Gastrocnemius medialis (tissue), 4 donors: ENCODE results near the gene KLK2. TPM values are rescaled to one million over a fixed set of nuclear protein-coding genes. Genes with fewer than 3 reads are reported as not detected.

Experiments
- ATAC-seq, 2 donors: fragments of 150-250 bp; one replicate each; pipeline ENCODE4 v1.9.1; 2016
- DNase-seq, 2 donors: peaks; one replicate each; pipeline ENCODE4 v3.0.0-alpha.2; 2019
- H3K27ac ChIP-seq, 4 donors: fragments of 200-600 bp; sonication (generic); 1 replicate in 1 of 4; 2 replicates in 3 of 4; pipeline ENCODE4 v1.5.1; 2016 to 2018; ENCODE audit warnings: mild to moderate bottlenecking in 2 of 4, moderate library complexity in 1 of 4
- H3K27me3 ChIP-seq, 3 donors: fragments of 200-600 bp; sonication (generic) in 2 of 3; 1 replicate in 1 of 3; 2 replicates in 2 of 3; pipeline versions ENCODE4 v1.5.1 to v1.6.0; 2016 to 2019; ENCODE audit warnings: mild to moderate bottlenecking in 1 of 3, moderate library complexity in 1 of 3
- H3K36me3 ChIP-seq, 2 donors: fragments of 200-600 bp; sonication (generic) in 1 of 2; one replicate each; pipeline ENCODE4 v1.5.1; 2017 to 2018
- H3K4me1 ChIP-seq, 2 donors: fragments of 200-600 bp; sonication (generic) in 1 of 2; one replicate each; pipeline ENCODE4 v1.5.1; 2016 to 2017; ENCODE audit warnings: mild to moderate bottlenecking in 2 of 2
- H3K4me3 ChIP-seq, 4 donors: fragments of 200-600 bp; sonication (generic) in 3 of 4; 1 replicate in 1 of 4; 2 replicates in 3 of 4; pipeline ENCODE4 v1.5.1; 2016 to 2019; ENCODE audit warnings: mild to moderate bottlenecking in 2 of 4
- H3K9me3 ChIP-seq, 3 donors: fragments of 200-600 bp; sonication (generic) in 2 of 3; 1 replicate in 1 of 3; 2 replicates in 2 of 3; pipeline ENCODE4 v1.5.1; 2016 to 2019
- POLR2A ChIP-seq, 2 donors: fragments of 450-650 bp; IDR thresholded peaks; one replicate each; pipeline ENCODE4 v1.6.1; 2017; ENCODE audit warnings: antibody characterized with exemption in 2 of 2, mild to moderate bottlenecking in 2 of 2, moderate library complexity in 2 of 2
- in situ Hi-C, 4 donors: fragments of 200-750 bp; cut with MboI; loops; one replicate each; pipeline versions ENCODE4 v1.15.0 to v1.8.0; 2017; ENCODE audit warnings: low sequenced_read_pairs in 4 of 4
- intact Hi-C: fragments of 100-400 bp; cut with DNase I; formaldehyde crosslinking; loops from one replicate; pipeline ENCODE4 v1.15.1; 2023; ENCODE audit warnings: low total_unique reads
- total RNA-seq, 4 donors: library from RNA; depleted of rRNA; stranded (reverse); fragments of >200 nt; gene quantifications; one replicate each; pipeline versions ENCODE4 v1.1.0 to v1.2.3, GENCODE V29; 2016
- TF ChIP-seq, protein P1 (sequence below), 5 experiments: fragments of 450-650 bp in 3 of 5; fragments of 200-600 bp in 2 of 5; sonication (generic) in 2 of 5; IDR thresholded peaks in 4 of 5; conservative IDR thresholded peaks in 1 of 5; 1 replicate in 4 of 5; 2 replicates in 1 of 5; pipeline ENCODE4 v1.5.1; 2016 to 2019; ENCODE audit warnings: antibody characterized with exemption in 5 of 5, mild to moderate bottlenecking in 3 of 5, moderate library complexity in 3 of 5

Gene KLK2
- total RNA-seq, 4 donors from 2014 or later = not detected

DNA sequence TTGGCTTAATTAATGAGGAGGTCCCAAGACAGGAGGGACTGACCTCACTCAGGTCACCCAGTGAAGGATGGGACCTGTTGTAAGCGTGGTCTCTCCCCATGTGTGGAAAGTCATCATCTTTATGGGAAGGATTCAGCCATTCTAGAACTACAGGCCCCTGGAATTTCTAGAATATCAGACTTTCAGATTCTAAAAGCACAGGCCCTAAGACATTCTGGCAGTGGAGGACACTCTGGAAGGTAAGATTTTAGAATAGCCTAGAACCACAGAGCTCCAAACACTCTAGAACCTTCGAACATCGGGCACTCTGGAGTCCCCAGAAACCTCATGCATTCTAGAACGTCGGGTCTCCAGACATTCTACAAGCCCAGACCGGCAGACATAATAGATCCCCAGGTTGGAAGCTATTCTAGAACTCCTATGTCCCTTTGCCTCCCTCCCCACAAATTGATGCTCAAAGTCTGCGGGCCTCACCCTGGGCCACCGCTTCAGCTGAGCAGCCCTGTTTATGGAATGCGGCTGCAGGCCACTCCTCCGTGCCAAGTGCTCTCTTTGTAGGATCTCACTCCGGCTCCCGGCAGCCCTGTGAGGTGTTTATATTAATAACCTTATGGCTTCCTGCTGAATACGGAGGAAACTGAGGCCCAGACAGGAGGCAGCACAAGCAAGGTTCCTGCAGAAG lies 38.0 kb upstream of the KLK2 start:
- H3K27me3 ChIP-seq = peaks cover 20 to 58% (median 21%) of the 10 kb centered on the region in 3 donors
- DNase-seq (no peak), ATAC-seq (no peak)
- in situ Hi-C loops = no loop called here
- no peaks in the 10 kb centered on the region for H3K36me3 ChIP-seq
- peaks cover 0 to 3% of the 10 kb centered on the region in 2 donors for H3K4me1 ChIP-seq
- intact Hi-C loops = no loop called here
- H3K27ac ChIP-seq = no peak overlapping the region
- TF ChIP-seq POLR2A (IDR thresholded peaks at IDR 0.05) = no peak
- TF ChIP-seq, protein P1, sequence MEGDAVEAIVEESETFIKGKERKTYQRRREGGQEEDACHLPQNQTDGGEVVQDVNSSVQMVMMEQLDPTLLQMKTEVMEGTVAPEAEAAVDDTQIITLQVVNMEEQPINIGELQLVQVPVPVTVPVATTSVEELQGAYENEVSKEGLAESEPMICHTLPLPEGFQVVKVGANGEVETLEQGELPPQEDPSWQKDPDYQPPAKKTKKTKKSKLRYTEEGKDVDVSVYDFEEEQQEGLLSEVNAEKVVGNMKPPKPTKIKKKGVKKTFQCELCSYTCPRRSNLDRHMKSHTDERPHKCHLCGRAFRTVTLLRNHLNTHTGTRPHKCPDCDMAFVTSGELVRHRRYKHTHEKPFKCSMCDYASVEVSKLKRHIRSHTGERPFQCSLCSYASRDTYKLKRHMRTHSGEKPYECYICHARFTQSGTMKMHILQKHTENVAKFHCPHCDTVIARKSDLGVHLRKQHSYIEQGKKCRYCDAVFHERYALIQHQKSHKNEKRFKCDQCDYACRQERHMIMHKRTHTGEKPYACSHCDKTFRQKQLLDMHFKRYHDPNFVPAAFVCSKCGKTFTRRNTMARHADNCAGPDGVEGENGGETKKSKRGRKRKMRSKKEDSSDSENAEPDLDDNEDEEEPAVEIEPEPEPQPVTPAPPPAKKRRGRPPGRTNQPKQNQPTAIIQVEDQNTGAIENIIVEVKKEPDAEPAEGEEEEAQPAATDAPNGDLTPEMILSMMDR (IDR thresholded peaks at IDR 0.05 in 4 of 5, conservative IDR thresholded peaks at IDR 0.05 in 1 of 5) = no peak
- no peaks in the 10 kb centered on the region for H3K9me3 ChIP-seq
- H3K4me3 ChIP-seq = peak overlapping the region; percentile 35 to 47 (median 38)

DNA sequence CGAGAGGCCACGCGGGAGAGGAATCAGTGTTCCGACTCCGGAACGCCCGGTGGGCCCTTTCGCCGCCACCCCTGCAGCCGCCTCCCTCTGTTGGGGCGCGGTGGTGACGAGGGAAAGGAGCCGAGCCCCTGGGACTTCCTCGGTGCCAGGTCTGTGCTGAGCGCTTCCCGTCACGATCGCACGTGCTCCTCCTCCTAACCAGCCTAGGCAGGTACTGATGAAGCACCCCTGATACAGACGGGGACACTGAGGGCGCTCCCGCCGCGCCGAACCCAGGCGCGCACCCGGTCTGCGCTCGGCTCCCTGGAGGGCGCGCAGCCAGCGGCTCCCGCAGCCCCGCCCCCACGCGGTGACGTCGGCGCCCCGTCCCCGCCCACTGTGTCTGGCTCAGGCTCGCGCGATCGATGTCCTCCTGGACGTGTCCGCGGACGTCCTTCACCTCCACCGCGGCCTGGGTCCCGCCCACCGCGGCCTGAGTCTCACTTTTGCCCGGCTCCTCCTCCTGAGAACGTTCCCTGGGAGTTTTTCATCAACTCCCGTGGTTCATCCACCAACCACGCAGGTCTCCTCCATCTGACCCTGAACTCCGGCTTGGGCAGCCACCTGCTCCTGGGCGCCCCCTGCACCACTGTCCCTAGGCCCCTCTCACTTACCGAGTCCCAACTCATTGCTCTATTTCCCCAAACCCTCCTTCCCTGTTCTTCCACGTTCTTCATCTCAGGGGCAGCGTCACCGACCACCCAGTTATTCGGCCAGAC lies 37.3 kb upstream of the KLK2 start:
- DNase-seq (no peak), ATAC-seq (no peak)
- Histone ChIP-seq H3K9me3 (no peaks in the 10 kb centered on the region), H3K4me3 (peak overlapping the region; percentile 35 to 47 (median 38)), H3K27me3 (peaks cover 20 to 58% (median 21%) of the 10 kb centered on the region in 3 donors), H3K27ac (no peak overlapping the region), H3K36me3 (no peaks in the 10 kb centered on the region), H3K4me1 (peaks cover 0 to 3% of the 10 kb centered on the region in 2 donors)
- intact Hi-C loops = no loop called here
- TF ChIP-seq POLR2A (IDR thresholded peaks at IDR 0.05) = no peak
- TF ChIP-seq, protein P1 (IDR thresholded peaks at IDR 0.05 in 4 of 5, conservative IDR thresholded peaks at IDR 0.05 in 1 of 5) = no peak
- in situ Hi-C loops = no loop called here

DNA sequence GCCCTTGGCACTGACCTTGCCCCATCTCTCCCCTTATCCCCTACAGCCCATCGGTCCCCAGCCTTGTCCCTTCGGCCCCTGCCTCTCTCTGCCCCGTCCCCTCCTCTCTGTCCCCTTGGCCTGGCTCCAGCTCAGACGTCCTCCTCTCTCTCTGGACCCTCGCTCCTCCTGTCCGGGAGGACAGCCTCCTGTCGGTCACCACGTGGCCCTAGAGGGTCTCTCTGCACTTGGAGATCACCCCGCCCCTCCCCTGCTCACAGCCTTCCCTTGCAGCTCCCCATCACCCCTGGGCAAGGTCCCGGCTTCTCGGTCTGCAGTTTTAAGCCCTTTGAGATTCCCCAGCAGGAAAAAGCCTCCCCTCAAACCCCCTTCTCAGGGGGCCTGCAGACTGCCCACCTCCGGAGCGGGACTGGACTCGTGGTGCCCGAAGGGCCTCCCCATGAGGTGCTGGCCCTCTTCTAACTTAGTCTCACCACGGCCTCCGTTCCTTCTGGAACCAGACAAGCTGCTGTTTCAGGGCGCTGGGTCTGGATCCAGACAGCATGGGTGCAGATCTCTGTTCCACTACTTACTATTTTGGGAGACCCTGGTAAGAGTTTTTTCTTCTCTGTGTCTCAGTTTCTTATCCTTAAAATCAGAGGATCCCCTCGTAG lies 36.6 kb upstream of the KLK2 start:
- no peak overlapping the region for H3K4me3 ChIP-seq
- H3K27me3 ChIP-seq = peaks cover 20 to 58% (median 21%) of the 10 kb centered on the region in 3 donors

DNA sequence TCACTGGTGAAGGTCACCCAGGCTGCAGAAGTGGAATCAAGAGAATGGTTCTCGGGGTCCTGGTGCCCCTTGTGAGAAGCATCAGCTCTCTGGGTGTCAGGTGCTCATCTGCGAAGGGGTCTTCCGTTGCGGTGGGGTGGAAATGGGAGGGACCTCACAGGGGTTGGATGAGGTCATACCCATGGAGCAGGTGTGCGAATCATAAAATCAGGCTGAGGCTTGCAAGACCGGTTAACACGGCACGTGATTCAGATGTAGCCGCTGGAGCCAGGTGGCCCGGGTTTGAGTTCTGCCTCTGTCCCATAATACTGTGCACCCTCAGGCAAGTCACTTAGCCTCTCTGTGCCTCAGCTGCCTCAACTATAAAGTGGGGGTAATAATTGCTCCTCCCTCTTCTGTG lies 35.9 kb upstream of the KLK2 start:
- ATAC-seq = no peak
- in situ Hi-C loops (no loop called here), intact Hi-C loops (no loop called here)
- no peaks in the 10 kb centered on the region for H3K9me3 ChIP-seq
- H3K4me1 ChIP-seq = peaks cover 0 to 3% of the 10 kb centered on the region in 2 donors
- no peak for DNase-seq
- no peaks in the 10 kb centered on the region for H3K36me3 ChIP-seq
- no peak overlapping the region for H3K27ac ChIP-seq
- TF ChIP-seq POLR2A (IDR thresholded peaks at IDR 0.05) = no peak
- TF ChIP-seq, protein P1 (IDR thresholded peaks at IDR 0.05 in 4 of 5, conservative IDR thresholded peaks at IDR 0.05 in 1 of 5) = no peak
- no peak overlapping the region for H3K4me3 ChIP-seq
- peaks cover 20 to 58% (median 21%) of the 10 kb centered on the region in 3 donors for H3K27me3 ChIP-seq

More for the DNA sequence above, 36.6 kb upstream of the KLK2 start:
- in situ Hi-C loops = no loop called here
- ATAC-seq (no peak), DNase-seq (no peak)
- Histone ChIP-seq H3K4me1 (peaks cover 0 to 3% of the 10 kb centered on the region in 2 donors), H3K36me3 (no peaks in the 10 kb centered on the region), H3K9me3 (no peaks in the 10 kb centered on the region), H3K27ac (no peak overlapping the region)
- TF ChIP-seq, protein P1 (IDR thresholded peaks at IDR 0.05 in 4 of 5, conservative IDR thresholded peaks at IDR 0.05 in 1 of 5) = no peak
- TF ChIP-seq POLR2A (IDR thresholded peaks at IDR 0.05) = no peak
- intact Hi-C loops = no loop called here
